GM06990 (cell line): ENCODE results near the gene KIF6.

Experiments
- DNase-seq: peaks from one replicate; pipeline ENCODE4 v3.0.0-alpha.2; 2011; ENCODE audit not compliant: insufficient read length; ENCODE audit errors: extremely low read depth
- H3K27me3 ChIP-seq: replicated peaks from 2 replicates; pipeline ENCODE4 v1.6.0; 2011; ENCODE audit warnings: low read length; ENCODE audit not compliant: control insufficient read depth, insufficient read depth
- H3K36me3 ChIP-seq: 2 replicates; pipeline ENCODE4 v1.5.1; 2011; ENCODE audit warnings: low read length; ENCODE audit not compliant: control insufficient read depth, insufficient read depth
- H3K4me3 ChIP-seq: replicated peaks from 2 replicates; pipeline ENCODE4 v1.5.1; 2011; ENCODE audit warnings: low read depth, mild to moderate bottlenecking, control low read depth, low read length
- TF ChIP-seq, protein P1 (sequence below): IDR thresholded peaks from 2 replicates; pipeline ENCODE4 v1.5.1; 2011; ENCODE audit warnings: low read length, control low read depth, mild to moderate bottlenecking, inconsistent platforms; ENCODE audit not compliant: insufficient read depth, poor library complexity, severe bottlenecking

KIF6 gene

DNA sequence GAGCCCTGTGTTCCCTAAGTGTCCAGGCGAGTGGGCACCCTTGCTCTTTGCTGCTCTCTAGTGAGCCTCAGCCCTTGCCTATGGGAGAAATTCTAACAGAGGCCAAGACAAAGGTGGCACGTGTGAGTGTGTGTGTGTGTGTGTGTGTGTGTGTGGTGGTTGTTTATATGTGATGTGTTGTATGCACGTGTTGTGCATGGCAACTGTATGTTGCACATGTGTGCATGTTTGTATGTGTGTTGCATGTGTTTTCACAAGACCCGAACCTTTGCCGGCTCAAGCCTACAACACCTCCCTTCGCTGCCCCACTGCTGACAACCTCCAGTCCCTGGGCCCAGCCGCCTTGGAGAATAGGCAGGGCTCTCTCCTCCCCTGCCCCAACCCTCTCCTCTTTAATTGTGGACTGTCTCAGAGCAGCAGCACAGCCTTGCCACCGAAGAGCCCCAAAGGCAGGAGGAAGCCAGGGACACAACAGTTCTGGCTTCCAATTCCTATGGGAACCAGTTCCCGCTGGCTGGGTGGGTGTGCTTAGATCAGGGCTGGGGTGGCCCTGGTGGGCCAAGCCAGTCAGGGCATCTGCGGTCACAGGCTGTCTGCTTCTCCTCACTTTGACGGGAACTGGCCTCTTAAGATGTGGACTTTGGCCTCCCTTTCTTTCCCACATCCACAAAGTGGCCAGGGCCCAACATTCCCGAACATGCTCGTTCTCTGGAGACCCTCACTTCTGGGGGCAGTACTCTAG is 405.4 kb downstream of the KIF6 start:
- H3K27me3 ChIP-seq = no peaks in the 10 kb centered on the region; the same call in none of the 2 replicates
- TF ChIP-seq, protein P1, sequence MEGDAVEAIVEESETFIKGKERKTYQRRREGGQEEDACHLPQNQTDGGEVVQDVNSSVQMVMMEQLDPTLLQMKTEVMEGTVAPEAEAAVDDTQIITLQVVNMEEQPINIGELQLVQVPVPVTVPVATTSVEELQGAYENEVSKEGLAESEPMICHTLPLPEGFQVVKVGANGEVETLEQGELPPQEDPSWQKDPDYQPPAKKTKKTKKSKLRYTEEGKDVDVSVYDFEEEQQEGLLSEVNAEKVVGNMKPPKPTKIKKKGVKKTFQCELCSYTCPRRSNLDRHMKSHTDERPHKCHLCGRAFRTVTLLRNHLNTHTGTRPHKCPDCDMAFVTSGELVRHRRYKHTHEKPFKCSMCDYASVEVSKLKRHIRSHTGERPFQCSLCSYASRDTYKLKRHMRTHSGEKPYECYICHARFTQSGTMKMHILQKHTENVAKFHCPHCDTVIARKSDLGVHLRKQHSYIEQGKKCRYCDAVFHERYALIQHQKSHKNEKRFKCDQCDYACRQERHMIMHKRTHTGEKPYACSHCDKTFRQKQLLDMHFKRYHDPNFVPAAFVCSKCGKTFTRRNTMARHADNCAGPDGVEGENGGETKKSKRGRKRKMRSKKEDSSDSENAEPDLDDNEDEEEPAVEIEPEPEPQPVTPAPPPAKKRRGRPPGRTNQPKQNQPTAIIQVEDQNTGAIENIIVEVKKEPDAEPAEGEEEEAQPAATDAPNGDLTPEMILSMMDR = no peak
- H3K36me3 ChIP-seq = no peaks in the 10 kb centered on the region
- H3K4me3 ChIP-seq = no peak overlapping the region
- DNase-seq = no peak

DNA sequence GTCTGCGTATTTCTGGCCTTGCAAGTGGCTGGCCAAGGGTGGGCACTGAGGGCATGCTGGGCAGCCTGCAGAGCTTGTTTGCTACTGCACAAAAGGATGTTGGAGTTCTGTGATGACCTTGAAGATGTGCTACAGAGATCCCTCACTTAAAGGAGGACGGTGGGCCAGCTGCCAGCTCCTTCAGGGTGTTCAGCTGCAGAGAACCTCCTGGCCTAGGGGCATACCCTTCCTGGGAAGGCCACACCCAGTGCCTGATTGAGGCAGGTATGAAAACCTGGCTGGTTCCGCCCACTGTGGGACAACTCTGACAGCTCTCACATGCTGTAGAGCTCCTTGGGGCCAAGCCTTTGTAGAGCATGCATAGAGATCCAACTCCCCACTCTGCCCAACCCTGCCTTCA is 408.0 kb downstream of the KIF6 start:
- Histone ChIP-seq H3K36me3 (no peaks in the 10 kb centered on the region), H3K27me3 (no peaks in the 10 kb centered on the region; the same call in none of the 2 replicates), H3K4me3 (no peak overlapping the region)
- DNase-seq = no peak
- TF ChIP-seq, protein P1 = no peak

DNA sequence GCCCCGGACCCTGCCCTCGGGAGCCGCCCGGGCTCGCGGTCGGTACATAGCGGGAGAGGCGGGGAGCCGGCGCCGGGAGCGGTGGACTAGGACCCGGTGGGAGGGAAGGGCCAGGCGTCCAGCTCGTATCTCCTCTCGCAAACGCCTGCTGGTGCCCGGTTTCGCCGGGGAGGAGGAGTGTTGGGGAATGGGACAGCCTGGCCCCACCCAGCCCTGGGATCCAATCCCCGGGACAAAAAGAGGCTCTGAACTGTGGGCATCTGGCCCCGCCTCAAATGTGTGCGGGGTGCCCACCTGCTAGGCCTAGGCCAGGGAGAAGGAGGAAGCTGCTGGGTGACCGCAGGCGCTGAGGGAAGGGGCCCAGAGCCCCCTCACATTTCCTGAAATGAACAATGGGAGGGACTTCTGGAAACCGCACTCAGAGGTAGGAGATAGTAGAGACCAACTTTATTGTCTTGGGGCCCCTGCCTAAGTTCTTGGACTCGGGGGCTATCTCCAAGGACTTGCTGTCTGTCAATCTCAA is 410.9 kb downstream of the KIF6 start, which contains the start of gene KCNK17:
KCNK17 (minus strand) TSS at position 147 of the 523 bp plus-strand sequence; CDS start at position 48, 99 bp downstream.
- Histone ChIP-seq H3K4me3 (no peak within 1 kb of the TSS), H3K27me3 (no peaks in the 10 kb centered on the region; the same call in none of the 2 replicates), H3K36me3 (no peaks in the 10 kb centered on the region)
- TF ChIP-seq, protein P1 = no peak
- DNase-seq = no peak

DNA sequence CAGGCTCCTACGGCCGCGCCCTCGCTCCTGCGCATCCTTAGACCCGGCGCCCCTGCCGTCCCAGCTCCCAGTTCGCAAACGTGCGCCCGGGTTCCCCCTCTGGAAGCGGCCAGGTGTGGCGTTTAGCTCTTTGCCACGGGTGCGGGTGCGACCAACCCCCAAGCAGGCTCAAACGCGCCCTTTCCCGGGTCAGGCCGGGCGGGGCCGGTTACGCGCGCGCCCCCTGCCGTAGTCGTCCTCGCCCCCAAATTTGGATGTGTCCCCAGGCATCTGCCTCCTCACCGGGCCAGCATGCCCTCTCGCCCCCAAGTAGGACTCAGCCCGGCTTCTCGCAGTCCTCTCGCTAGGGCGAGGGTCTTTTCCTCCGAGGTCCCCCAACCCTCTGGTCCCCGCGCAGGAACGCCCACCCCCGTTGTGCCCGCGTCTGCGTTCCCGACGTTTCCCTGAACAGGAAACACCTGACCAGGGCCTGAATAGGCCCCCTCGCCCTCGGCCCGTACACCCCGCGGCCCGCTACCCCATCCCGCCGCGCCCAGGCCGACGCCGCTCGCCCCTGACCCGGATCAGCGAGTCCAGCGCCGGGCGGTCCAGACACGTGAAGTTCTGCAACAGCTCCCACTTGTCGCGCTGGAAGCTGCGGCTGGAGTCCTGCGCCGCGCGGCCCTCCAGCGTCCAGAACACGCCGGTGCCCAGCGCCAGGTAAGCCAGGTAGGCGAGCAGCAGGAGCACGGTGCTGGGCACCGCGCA is 411.5 kb downstream of the KIF6 start:
- no peak overlapping the region for H3K4me3 ChIP-seq
- no peaks in the 10 kb centered on the region for H3K36me3 ChIP-seq
- TF ChIP-seq, protein P1 = no peak
- DNase-seq = no peak
- H3K27me3 ChIP-seq = no peaks in the 10 kb centered on the region; the same call in none of the 2 replicates

DNA sequence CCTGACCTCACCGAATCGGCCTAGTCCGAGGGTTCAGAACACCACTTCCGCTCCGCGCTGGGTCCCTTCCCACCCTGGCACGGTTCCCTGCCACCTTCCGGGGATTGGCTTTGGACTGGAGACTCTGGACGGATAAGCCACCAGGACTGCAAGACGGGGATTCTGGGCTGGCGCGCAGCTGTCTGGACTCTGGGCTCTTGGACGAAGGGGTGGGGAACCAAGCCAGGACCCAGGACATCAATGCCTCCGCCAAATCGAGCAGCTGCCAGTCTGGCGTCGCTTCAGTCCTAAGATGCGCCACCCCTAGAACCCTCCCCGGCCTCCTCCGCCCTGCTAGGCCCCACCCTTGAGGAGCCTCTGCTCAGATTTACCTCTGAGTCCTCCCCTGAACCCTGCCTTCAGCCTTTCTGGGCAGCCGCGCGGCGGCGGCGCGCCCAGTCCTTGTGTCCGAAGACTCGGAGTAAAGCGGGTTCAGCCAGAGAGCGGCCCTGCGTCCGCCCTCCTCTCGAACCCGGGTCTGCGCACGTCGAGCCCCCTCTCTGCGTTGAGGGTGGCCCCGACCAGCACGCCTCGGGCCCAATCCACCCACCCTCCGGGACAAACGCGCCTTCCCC is 412.2 kb downstream of the KIF6 start:
- Histone ChIP-seq H3K4me3 (no peak overlapping the region), H3K27me3 (no peaks in the 10 kb centered on the region; the same call in none of the 2 replicates), H3K36me3 (no peaks in the 10 kb centered on the region)
- TF ChIP-seq, protein P1 = no peak
- no peak for DNase-seq
